A673 (cell line): ENCODE results near the gene PTCD3. TPM values are rescaled to one million over a fixed set of nuclear protein-coding genes. Genes with fewer than 3 reads are reported as not detected.

Experiments
- BruUV-seq: library from RNA; stranded (reverse); fragments of 400-500 nt; replicated peaks from 2 replicates; lab custom pipeline; 2021; lab: Mats Ljungman, UMichigan
- CTCF ChIA-PET: fragments of 300-600 bp; sonication (Branson Sonifier 250); formaldehyde crosslinking; loops from one replicate; lab custom pipeline; 2022; ENCODE audit warnings: antibody characterized with exemption; lab: Charles Lee
- POLR2A ChIA-PET: fragments of 300-600 bp; sonication (Branson Sonifier 250); formaldehyde crosslinking; loops from one replicate; lab custom pipeline; 2022; ENCODE audit warnings: antibody characterized with exemption; ENCODE audit not compliant: low non-redundant PET; lab: Charles Lee
- DNase-seq: peaks from one replicate; pipeline ENCODE4 v3.0.0-alpha.2; 2015; ENCODE audit warnings: low spot score
- H3K27ac ChIP-seq: fragments of 200-600 bp; sonication (generic); 2 replicates; pipeline ENCODE4 v1.5.1; 2016; ENCODE audit warnings: mixed run types, low read depth, mild to moderate bottlenecking, mixed read lengths, antibody characterized with exemption, low read length; ENCODE audit not compliant: poor library complexity, severe bottlenecking
- H3K27me3 ChIP-seq: fragments of 200-600 bp; sonication (generic); replicated peaks from 2 replicates; pipeline ENCODE4 v1.6.1; 2017; ENCODE audit warnings: mixed run types, low read depth, mild to moderate bottlenecking, mixed read lengths, antibody characterized with exemption, low read length; ENCODE audit not compliant: insufficient read depth, poor library complexity
- H3K36me3 ChIP-seq: fragments of 200-600 bp; sonication (generic); 2 replicates; pipeline ENCODE4 v1.6.1; 2016; ENCODE audit warnings: mixed run types, mild to moderate bottlenecking, mixed read lengths, antibody characterized with exemption, low read length; ENCODE audit not compliant: insufficient read depth, poor library complexity, severe bottlenecking
- H3K4me1 ChIP-seq: fragments of 200-600 bp; sonication (generic); 2 replicates; pipeline ENCODE4 v1.6.1; 2017; ENCODE audit warnings: mixed run types, mild to moderate bottlenecking, mixed read lengths, antibody characterized with exemption, low read length; ENCODE audit not compliant: insufficient read depth, poor library complexity, severe bottlenecking
- H3K4me3 ChIP-seq: fragments of 200-600 bp; sonication (generic); 2 replicates; pipeline ENCODE4 v1.5.1; 2016; ENCODE audit warnings: low read depth, mixed run types, mild to moderate bottlenecking, mixed read lengths, low read length; ENCODE audit not compliant: poor library complexity, severe bottlenecking
- H3K9me3 ChIP-seq: fragments of 200-600 bp; sonication (generic); 2 replicates; pipeline ENCODE4 v1.6.1; 2016; ENCODE audit warnings: mixed run types, low read depth, mild to moderate bottlenecking, mixed read lengths, antibody characterized with exemption, low read length; ENCODE audit not compliant: poor library complexity, severe bottlenecking
- EZH2 ChIP-seq: fragments of 200-600 bp; sonication (generic); IDR thresholded peaks from 2 replicates; pipeline ENCODE4 v1.6.1; 2017; ENCODE audit warnings: borderline replicate concordance, low read depth, mild to moderate bottlenecking, mixed read lengths, antibody characterized with exemption, low read length; ENCODE audit not compliant: poor library complexity, severe bottlenecking
- intact Hi-C: fragments of 100-400 bp; cut with micrococcal nuclease; formaldehyde crosslinking; loops from one replicate; pipeline ENCODE4 v1.10.0; 2022; ENCODE audit not compliant: unreplicated experiment
- total RNA-seq: library from RNA; stranded (reverse); gene quantifications from 2 replicates; pipeline ENCODE4 v1.2.3, GENCODE V29; 2021
- TF ChIP-seq, protein P1 (sequence below): fragments of 300-800, 200-600 bp; sonication (generic); conservative IDR thresholded peaks from 2 replicates; pipeline ENCODE4 v1.5.1; 2017; ENCODE audit warnings: low read depth, mild to moderate bottlenecking, antibody characterized with exemption, low read length, moderate library complexity, mixed read lengths

The PTCD3 gene
- total RNA-seq, 1 experiment from 2014 or later: 148 TPM

DNA sequence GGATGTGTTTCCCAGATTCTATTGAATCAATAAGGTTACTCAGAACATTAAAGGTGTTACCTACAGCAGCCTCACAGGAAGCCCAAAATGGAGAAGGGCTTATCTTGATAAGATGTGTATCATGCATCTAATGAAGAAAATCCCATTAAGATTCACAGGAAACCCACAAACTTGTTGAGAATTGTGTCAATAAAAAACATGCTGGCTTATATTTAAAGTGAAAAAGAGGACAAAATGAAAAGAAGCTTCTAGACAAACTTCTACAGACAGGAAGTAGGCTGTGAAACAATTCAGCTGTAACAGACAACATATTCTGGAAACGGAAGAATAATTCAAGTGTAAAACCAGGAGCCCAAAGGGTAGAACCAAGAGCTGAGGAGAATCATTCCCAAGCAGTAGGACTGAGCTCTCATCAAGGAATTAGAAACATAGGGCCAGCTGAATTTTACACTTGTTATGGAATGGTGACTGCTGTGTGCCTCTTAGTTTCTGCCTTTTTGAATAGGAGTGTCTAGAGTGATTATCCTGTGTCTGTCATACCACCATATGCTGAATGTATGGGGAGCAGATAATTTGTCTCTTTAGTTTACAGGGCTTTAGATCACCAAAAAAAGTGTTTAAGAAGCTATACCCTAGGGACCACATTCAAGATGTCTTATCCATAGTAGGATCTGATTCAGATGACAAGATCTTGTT, 79.6 kb downstream of the PTCD3 start:
- peak overlapping the region; percentile 67 for H3K27ac ChIP-seq
- H3K27me3 ChIP-seq: no peaks in the 10 kb centered on the region
- POLR2A ChIA-PET: no interaction called here
- H3K36me3 ChIP-seq: no peaks in the 10 kb centered on the region
- TF ChIP-seq, protein P1, sequence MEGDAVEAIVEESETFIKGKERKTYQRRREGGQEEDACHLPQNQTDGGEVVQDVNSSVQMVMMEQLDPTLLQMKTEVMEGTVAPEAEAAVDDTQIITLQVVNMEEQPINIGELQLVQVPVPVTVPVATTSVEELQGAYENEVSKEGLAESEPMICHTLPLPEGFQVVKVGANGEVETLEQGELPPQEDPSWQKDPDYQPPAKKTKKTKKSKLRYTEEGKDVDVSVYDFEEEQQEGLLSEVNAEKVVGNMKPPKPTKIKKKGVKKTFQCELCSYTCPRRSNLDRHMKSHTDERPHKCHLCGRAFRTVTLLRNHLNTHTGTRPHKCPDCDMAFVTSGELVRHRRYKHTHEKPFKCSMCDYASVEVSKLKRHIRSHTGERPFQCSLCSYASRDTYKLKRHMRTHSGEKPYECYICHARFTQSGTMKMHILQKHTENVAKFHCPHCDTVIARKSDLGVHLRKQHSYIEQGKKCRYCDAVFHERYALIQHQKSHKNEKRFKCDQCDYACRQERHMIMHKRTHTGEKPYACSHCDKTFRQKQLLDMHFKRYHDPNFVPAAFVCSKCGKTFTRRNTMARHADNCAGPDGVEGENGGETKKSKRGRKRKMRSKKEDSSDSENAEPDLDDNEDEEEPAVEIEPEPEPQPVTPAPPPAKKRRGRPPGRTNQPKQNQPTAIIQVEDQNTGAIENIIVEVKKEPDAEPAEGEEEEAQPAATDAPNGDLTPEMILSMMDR: no peak
- TF ChIP-seq EZH2: no peak
- DNase-seq: peak; percentile 21
- H3K4me1 ChIP-seq: peaks cover 30% of the 10 kb centered on the region
- no peaks in the 10 kb centered on the region for H3K9me3 ChIP-seq
- CTCF ChIA-PET: no interaction called here
- intact Hi-C loops: no loop called here
- BruUV-seq: no TSS peak
- H3K4me3 ChIP-seq: no peak overlapping the region

DNA sequence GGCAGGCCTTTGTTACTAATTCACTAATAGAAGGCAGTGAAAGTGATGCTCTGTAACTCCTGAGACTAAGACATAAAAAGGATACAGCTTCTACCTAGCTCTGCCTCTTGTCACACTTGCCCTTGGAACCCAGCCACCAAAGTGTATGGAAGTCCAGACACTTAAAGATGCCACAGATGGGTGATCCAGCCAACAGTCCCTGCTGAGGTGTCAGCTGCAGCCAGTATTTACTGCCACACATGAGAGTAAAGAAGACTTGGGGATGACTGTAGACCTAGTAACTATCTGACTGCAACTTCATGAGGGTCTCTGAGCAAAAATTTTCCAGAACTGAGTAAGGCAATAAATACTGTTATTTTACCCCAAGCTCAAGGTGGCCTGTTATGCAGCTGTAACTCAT, 80.4 kb downstream of the PTCD3 start:
- DNase-seq: peak; percentile 21
- POLR2A ChIA-PET: no interaction called here
- BruUV-seq: no TSS peak

DNA sequence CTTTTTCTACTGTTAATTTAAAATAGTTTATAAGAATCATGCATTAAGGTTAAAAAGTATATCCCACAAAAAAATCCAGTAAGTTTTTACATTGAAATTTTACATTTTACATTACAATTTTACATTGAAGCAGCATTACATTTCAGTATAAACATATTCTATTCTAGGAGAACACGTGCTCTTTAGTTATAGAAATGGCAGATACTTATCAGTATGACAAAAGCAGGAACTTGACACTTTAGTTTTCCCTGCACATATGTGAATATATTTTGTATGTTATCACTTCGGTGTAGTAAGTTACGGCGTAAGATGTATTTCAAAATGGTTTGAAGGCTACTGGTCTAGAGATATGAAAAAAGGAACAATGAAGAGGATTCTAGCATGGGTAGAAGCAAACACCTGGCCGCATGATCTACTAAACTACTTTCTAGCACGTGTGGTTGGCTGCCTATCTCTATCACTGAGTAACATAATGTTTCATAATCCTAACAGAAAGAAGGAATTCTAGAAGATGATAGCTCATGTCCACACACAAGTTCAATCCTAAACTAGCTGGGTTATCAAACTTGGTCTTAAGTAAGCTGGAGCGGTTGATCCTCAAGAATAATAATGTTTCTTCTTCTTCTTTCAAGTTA, 83.9 kb downstream of the PTCD3 start:
- no peak overlapping the region for H3K4me3 ChIP-seq
- H3K27me3 ChIP-seq: no peaks in the 10 kb centered on the region
- TF ChIP-seq, protein P1: no peak
- TF ChIP-seq EZH2: no peak
- H3K4me1 ChIP-seq: peaks cover 34% of the 10 kb centered on the region
- DNase-seq: no peak
- CTCF ChIA-PET: no interaction called here
- no peak overlapping the region for H3K27ac ChIP-seq
- intact Hi-C loops: no loop called here
- POLR2A ChIA-PET: no interaction called here
- no peaks in the 10 kb centered on the region for H3K9me3 ChIP-seq
- peaks cover 3% of the 10 kb centered on the region for H3K36me3 ChIP-seq
- no TSS peak for BruUV-seq

More for the DNA sequence above, 80.4 kb downstream of the PTCD3 start:
- Histone ChIP-seq H3K4me3 (no peak overlapping the region), H3K9me3 (no peaks in the 10 kb centered on the region), H3K27ac (peak overlapping the region; percentile 67), H3K36me3 (no peaks in the 10 kb centered on the region), H3K4me1 (peaks cover 30% of the 10 kb centered on the region), H3K27me3 (no peaks in the 10 kb centered on the region)
- intact Hi-C loops: no loop called here
- TF ChIP-seq, protein P1: no peak
- TF ChIP-seq EZH2: no peak
- CTCF ChIA-PET: interaction anchor here (0.6 kb wide), 1 partner anchor 9 kb away, joined by 3 read pairs; no protein-coding TSS in a partner anchor

Other genes starting within 250 kb of the PTCD3 start
- gene ST3GAL5, start 217.2 kb upstream of the PTCD3 start, total RNA-seq: 25.3 and 27.1 TPM in 2 replicates
- 70.8 and 81.2 TPM in 2 replicates for gene POLR1A, start 349 bp upstream of the PTCD3 start, total RNA-seq
- 172 and 174 TPM in 2 replicates for gene IMMT, start 89.2 kb downstream of the PTCD3 start, total RNA-seq
- gene MRPL35, start 93.2 kb downstream of the PTCD3 start, total RNA-seq: 81.9 and 97.7 TPM in 2 replicates
- 3.6 and 4.8 TPM in 2 replicates for gene REEP1, start 231.4 kb downstream of the PTCD3 start, total RNA-seq